GM12873 (cell line): ENCODE data around the gene DRICH1.

ENCODE experiments used
- TF ChIP-seq, protein P1 (sequence below): IDR thresholded peaks from 2 replicates; pipeline ENCODE4 v1.5.1; 2012; ENCODE audit warnings: low read depth, mild to moderate bottlenecking, moderate library complexity, low read length, control low read depth; ENCODE audit not compliant: insufficient read depth; ENCODE audit errors: missing control alignments

DRICH1 gene

DNA sequence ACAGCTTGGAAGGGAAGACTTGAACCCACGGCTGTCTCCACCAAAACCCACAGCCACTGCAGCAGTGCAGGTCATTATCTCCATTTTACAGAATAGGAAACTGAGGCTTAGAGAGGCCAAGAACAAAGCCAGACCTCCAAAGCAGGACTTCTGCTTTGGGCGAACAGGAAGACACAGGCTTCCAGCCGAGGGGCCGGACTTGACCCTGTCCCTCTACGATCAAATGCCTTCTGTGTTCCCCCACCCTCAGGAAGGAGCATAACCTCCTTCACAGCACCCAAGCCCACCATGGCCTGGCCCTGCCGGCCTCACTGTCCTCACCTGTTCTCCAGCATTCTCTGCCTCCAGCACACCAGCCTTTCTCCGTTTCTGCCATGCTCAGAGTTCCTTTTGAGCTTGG is 67.8 kb downstream of the DRICH1 start:
- TF ChIP-seq, protein P1, sequence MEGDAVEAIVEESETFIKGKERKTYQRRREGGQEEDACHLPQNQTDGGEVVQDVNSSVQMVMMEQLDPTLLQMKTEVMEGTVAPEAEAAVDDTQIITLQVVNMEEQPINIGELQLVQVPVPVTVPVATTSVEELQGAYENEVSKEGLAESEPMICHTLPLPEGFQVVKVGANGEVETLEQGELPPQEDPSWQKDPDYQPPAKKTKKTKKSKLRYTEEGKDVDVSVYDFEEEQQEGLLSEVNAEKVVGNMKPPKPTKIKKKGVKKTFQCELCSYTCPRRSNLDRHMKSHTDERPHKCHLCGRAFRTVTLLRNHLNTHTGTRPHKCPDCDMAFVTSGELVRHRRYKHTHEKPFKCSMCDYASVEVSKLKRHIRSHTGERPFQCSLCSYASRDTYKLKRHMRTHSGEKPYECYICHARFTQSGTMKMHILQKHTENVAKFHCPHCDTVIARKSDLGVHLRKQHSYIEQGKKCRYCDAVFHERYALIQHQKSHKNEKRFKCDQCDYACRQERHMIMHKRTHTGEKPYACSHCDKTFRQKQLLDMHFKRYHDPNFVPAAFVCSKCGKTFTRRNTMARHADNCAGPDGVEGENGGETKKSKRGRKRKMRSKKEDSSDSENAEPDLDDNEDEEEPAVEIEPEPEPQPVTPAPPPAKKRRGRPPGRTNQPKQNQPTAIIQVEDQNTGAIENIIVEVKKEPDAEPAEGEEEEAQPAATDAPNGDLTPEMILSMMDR = no peak

DNA sequence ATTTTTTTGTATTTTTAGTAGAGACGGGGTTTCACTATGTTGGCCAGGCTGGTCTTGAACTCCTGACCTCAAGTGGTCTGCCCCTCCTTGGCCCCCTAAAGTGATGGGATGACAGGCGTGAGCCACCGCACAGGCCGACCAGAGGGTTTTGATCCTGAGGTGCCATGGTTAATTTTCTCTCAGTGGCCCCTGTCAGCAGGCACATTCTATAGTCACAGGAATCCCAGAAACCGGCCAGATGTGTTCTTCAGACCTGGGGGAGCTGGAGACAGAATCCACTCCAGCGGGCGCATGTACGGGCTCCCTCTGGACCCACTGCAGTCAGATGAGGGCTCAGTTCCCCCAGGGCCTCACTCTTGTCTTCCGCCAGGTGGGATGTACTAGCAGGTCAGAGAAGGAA is 69.0 kb downstream of the DRICH1 start:
- TF ChIP-seq, protein P1 = no peak

DNA sequence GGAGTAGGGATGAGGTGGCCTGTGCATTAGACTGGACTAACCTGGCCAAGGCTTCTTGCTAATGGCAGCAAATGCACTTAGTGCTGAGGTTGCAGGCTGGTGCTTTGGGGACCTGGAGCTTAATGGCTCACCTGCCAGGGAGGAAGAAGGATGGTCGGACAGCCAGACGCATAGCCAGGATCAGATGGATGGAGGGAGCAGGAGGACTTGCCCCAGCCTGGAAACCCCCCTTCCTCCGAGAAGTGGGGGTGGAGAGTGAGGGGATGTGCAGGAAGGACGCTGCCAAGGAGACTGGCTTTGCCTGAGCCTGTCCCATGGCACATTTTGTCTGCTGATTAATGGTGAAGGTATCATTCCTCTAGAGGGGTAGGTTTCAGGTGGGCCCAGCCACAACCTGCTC is 69.9 kb downstream of the DRICH1 start:
- TF ChIP-seq, protein P1 = no peak
